Stimulated activated memory B cell treated with anti-CD40 and anti-IgM and Interleukin-4, amounts not matched to agents 10 μg/mL and 1 μg/mL and 100 μg/mL, for 72 hours (primary cell): ENCODE measurements around the gene CPEB3.
"Not testable (repeated sequence)": the region's sequence is repeated elsewhere in the genome, so short reads cannot be mapped to it uniquely, and the experiment has no call there.

ENCODE experiments used
- ATAC-seq: fragments of 150-1000 bp; cut with Tn5 transposase; 2 replicates; pipeline ENCODE4 v1.10.0; 2021
- H3K27ac Mint-ChIP-seq: one replicate; pipeline ENCODE4 v1.8.0; 2022; ENCODE audit warnings: mild to moderate bottlenecking, mixed read lengths
- H3K27me3 Mint-ChIP-seq: one replicate; pipeline ENCODE4 v1.8.0; 2022; ENCODE audit warnings: mixed read lengths
- H3K36me3 Mint-ChIP-seq: one replicate; pipeline ENCODE4 v1.8.0; 2022; ENCODE audit warnings: mixed read lengths
- H3K4me1 Mint-ChIP-seq: one replicate; pipeline ENCODE4 v1.8.0; 2022; ENCODE audit warnings: mixed read lengths
- H3K4me3 Mint-ChIP-seq: one replicate; pipeline ENCODE4 v1.8.0; 2022; ENCODE audit warnings: mild to moderate bottlenecking, moderate library complexity, mixed read lengths
- H3K9me3 Mint-ChIP-seq: one replicate; pipeline ENCODE4 v1.8.0; 2022; ENCODE audit warnings: mixed read lengths

The CPEB3 gene

GRCh38 chr10:92240289-92241157 lies 50.4 kb downstream of the CPEB3 start:
- no peaks in the 10 kb centered on the region for H3K9me3 Mint-ChIP-seq
- H3K4me1 Mint-ChIP-seq: peaks cover 54% of the 10 kb centered on the region
- H3K27me3 Mint-ChIP-seq: no peaks in the 10 kb centered on the region
- H3K4me3 Mint-ChIP-seq: peak overlapping the region; percentile 81
- peak overlapping the region; percentile 79 for H3K27ac Mint-ChIP-seq
- H3K36me3 Mint-ChIP-seq: peaks cover 10% of the 10 kb centered on the region
- peak; percentile 78 for ATAC-seq

DNA sequence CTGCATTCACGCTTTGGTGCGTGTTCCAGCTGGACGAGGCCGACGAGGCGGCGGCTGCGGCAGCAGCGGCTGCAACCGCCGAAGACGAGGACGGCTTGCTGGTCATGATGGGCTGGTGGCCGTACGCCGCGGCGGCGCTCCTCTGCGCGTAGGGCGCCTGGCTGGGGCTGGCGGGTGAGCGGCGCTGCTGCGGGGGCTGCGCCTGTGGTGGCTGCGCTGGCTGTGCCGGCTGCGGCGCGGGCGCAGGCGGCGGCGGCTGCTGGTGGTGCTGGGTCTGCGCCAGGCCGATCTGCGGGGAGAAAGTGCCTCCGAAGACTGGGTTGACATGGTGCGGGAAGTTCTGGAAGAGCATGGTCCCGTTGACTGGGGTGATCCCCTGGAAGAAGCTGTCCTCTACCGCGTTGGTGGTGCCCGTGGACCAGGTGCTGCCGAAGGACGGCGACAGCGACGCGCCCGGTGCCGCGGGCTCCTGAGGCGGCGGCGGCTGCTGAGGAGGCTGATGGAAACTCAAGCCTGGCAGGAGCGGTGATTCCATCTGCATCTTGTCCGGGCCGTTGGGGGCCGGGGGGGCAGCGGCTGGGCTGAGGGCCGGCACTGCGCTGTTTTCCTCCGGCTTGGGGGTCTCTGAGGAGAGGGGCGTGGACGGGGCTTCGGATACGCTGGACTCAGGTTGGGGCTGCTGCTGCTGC lies 51.1 kb downstream of the CPEB3 start:
- peak; percentile 81 for ATAC-seq
- peak overlapping the region; percentile 81 for H3K4me3 Mint-ChIP-seq
- H3K27ac Mint-ChIP-seq: peak overlapping the region; percentile 79
- H3K4me1 Mint-ChIP-seq: peaks cover 50% of the 10 kb centered on the region
- no peaks in the 10 kb centered on the region for H3K27me3 Mint-ChIP-seq
- H3K9me3 Mint-ChIP-seq: no peaks in the 10 kb centered on the region
- peaks cover 10% of the 10 kb centered on the region for H3K36me3 Mint-ChIP-seq

DNA sequence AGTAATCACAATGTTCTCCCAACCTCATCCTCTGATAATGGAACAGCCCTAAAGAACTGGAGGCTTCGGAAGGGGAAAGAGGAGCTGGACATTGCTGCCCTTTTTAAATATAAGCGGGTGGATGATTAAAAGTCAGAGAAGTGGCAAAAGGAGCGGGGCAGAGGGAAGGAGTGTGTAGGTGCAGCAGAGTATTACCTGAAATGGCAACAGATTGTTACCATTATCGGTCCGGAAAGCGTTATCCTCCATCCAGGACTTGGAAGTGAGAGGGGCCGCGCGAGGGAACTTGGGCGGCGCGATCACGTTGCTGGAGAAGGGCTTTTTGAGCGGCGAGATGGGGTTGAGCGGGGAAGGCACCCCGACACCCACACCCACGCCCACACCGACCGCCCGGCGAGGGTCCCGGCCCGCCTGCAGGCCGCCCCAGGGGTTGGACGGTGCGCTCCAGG lies 51.7 kb downstream of the CPEB3 start:
- peaks cover 10% of the 10 kb centered on the region for H3K36me3 Mint-ChIP-seq
- peak overlapping the region; percentile 81 for H3K4me3 Mint-ChIP-seq
- no peaks in the 10 kb centered on the region for H3K27me3 Mint-ChIP-seq
- peaks cover 50% of the 10 kb centered on the region for H3K4me1 Mint-ChIP-seq
- H3K27ac Mint-ChIP-seq: peak overlapping the region; percentile 79
- no peak for ATAC-seq
- no peaks in the 10 kb centered on the region for H3K9me3 Mint-ChIP-seq

DNA sequence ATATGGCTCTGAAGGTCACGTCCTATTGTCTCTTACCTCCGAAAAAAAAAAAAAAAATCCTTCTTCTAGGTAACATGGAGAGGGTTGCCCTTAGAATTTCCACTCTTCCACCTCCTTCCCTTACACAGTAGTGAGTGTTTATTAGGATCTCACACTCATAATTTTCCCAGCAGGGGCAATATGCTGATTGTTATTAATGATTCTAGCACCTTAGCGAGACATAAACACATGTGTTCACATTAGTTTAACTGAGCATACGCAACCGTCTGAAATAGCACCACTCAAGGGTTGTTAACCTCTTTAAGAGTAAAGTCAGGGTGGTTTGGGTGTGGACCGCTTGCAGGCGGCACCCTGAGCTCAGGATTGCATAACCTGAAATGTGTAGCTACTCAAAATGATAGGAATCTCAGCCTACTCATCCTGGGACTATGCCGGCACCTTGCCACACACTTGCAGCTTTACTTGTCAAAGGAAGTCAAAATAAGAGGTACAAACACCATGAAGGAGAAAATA lies 52.2 kb downstream of the CPEB3 start:
- H3K4me1 Mint-ChIP-seq: peaks cover 49% of the 10 kb centered on the region
- H3K27ac Mint-ChIP-seq: peak overlapping the region; percentile 79
- peak overlapping the region; percentile 81 for H3K4me3 Mint-ChIP-seq
- no peaks in the 10 kb centered on the region for H3K27me3 Mint-ChIP-seq
- ATAC-seq: no peak
- H3K9me3 Mint-ChIP-seq: no peaks in the 10 kb centered on the region
- H3K36me3 Mint-ChIP-seq: peaks cover 10% of the 10 kb centered on the region

- Mint-ChIP-seq H3K27ac (no peak overlapping the region), H3K36me3 (peaks cover 10% of the 10 kb centered on the region), H3K9me3 (no peaks in the 10 kb centered on the region), H3K4me3 (no peak overlapping the region), H3K4me1 (peaks cover 44% of the 10 kb centered on the region), H3K27me3 (no peaks in the 10 kb centered on the region)
- no peak for ATAC-seq
Observed at GRCh38 chr10:92238054-92238585, 52.8 kb downstream of the CPEB3 start.

GRCh38 chr10:92231196-92231595 lies 59.7 kb downstream of the CPEB3 start:
- Mint-ChIP-seq H3K27ac (no peak overlapping the region), H3K27me3 (no peaks in the 10 kb centered on the region), H3K9me3 (no peaks in the 10 kb centered on the region), H3K4me3 (no peak overlapping the region), H3K36me3 (peaks cover 18% of the 10 kb centered on the region), H3K4me1 (peaks cover 12% of the 10 kb centered on the region)
- no peak for ATAC-seq

GRCh38 chr10:92222603-92223262 lies 68.1 kb downstream of the CPEB3 start:
- no peak overlapping the region for H3K4me3 Mint-ChIP-seq
- no peaks in the 10 kb centered on the region for H3K4me1 Mint-ChIP-seq
- ATAC-seq: no peak
- H3K9me3 Mint-ChIP-seq: no peaks in the 10 kb centered on the region
- H3K27ac Mint-ChIP-seq: no peak overlapping the region
- H3K27me3 Mint-ChIP-seq: no peaks in the 10 kb centered on the region
- peaks cover 25% of the 10 kb centered on the region for H3K36me3 Mint-ChIP-seq

DNA sequence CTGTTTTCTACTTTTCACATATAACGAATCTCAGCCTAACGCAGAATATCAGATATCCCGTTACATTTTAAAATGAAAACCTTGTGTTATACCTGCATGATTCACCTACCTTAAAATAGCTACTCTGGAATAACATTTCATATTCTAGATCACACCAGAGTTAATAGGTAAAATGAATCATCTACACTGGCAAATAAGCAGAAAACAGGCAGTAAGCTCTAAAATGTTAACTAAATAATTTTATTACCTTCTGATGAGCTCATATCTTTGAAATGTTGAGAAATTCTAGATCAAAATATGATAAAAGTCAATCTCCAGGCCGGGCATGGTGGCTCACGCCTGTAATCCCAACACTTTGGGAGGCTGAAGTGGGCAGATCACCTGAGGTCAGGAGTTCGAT lies 71.3 kb downstream of the CPEB3 start:
- no peak overlapping the region for H3K27ac Mint-ChIP-seq
- peaks cover 17% of the 10 kb centered on the region for H3K36me3 Mint-ChIP-seq
- no peaks in the 10 kb centered on the region for H3K27me3 Mint-ChIP-seq

DNA sequence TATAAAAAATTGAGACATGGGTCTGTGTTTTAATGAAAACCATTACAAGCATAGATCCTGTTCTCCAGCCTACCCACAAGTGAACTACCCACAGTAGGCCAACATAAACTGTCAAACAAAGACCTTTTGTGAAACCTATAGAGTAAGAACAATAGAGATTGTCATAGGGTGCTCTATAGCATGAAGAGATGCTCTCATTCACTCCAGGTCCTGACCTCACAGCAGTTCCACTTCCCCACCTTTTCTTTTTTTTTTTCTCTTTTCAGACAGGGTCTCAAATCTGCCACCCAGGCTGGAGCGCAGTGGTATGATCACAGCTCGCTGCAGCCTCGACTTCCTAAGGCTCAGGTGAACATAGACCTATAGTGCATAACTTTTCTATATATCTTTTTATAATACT lies 72.3 kb downstream of the CPEB3 start:
- peaks cover 5% of the 10 kb centered on the region for H3K4me1 Mint-ChIP-seq
- H3K27ac Mint-ChIP-seq: no peak overlapping the region
- ATAC-seq: no peak
- no peaks in the 10 kb centered on the region for H3K27me3 Mint-ChIP-seq
- H3K36me3 Mint-ChIP-seq: peaks cover 11% of the 10 kb centered on the region
- no peaks in the 10 kb centered on the region for H3K9me3 Mint-ChIP-seq
- no peak overlapping the region for H3K4me3 Mint-ChIP-seq

More for the DNA sequence above, 71.3 kb downstream of the CPEB3 start:
- ATAC-seq: no peak
- Mint-ChIP-seq H3K9me3 (no peaks in the 10 kb centered on the region), H3K4me3 (no peak overlapping the region), H3K4me1 (no peaks in the 10 kb centered on the region)

DNA sequence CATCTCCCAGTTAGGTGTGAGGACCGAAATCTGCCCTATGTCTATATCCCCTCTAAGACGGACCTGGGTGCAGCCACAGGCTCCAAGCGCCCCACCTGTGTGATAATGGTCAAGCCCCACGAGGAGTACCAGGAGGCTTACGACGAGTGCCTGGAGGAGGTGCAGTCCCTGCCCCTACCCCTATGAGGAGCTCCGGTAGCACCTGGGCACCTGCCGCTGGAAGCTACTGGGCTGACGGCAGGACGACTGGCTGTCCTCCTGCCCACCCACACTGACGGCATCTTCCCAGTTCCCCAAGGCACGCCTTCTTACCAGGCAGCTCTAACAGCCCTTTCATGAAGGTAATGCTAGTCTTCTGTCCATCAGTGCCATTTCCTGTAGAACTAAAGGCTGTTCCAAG lies 74.3 kb downstream of the CPEB3 start:
- not testable (repeated sequence) for H3K4me1 Mint-ChIP-seq, H3K9me3 Mint-ChIP-seq, H3K27me3 Mint-ChIP-seq, ATAC-seq, H3K4me3 Mint-ChIP-seq, H3K36me3 Mint-ChIP-seq, H3K27ac Mint-ChIP-seq

- H3K27me3 Mint-ChIP-seq, H3K4me3 Mint-ChIP-seq, H3K27ac Mint-ChIP-seq, H3K9me3 Mint-ChIP-seq, ATAC-seq, H3K4me1 Mint-ChIP-seq, H3K36me3 Mint-ChIP-seq: not testable (repeated sequence)
Observed at GRCh38 chr10:92215222-92215621, 75.7 kb downstream of the CPEB3 start.

DNA sequence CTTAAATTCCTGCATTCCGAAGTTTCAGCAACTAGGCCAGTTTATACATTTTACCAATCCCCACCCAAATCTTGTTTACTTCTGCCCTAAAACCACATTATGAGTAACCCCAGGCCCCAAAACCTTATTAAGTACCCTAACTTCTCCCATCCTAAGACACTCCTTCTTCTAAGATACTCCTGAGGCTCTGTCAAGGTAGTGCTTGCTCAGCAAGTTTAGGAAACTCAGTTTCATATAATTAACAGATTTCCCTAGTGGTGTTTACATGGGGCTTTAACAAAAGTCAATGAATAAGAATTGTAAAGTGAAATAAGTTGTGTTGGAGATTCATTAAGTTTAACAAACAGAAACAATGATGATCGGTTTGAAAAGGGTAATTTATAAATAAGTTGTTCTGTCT lies 77.8 kb downstream of the CPEB3 start:
- Mint-ChIP-seq H3K4me1 (peaks cover 5% of the 10 kb centered on the region), H3K4me3 (no peak overlapping the region), H3K36me3 (no peaks in the 10 kb centered on the region), H3K9me3 (no peaks in the 10 kb centered on the region), H3K27ac (no peak overlapping the region), H3K27me3 (no peaks in the 10 kb centered on the region)
- ATAC-seq: no peak

DNA sequence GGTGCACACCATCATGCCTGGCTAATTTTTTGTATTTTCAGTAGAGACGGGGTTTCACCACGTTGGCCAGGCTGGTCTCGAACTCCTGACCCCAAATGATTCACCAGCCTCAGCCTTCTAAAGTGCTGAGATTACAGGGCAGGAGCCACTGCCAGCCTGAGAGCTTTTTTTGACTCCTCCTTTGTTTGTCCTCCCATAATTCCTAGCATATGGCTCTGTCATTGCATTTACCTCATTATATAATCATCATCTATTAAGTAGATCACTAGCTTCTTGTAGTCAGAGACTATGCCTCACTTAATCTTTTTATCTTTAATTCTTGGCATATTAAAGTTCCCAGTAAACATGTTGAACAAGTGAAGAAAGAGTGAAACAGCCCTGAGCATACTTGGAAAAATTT lies 82.1 kb downstream of the CPEB3 start:
- H3K9me3 Mint-ChIP-seq: no peaks in the 10 kb centered on the region
- no peaks in the 10 kb centered on the region for H3K27me3 Mint-ChIP-seq
- peaks cover 2% of the 10 kb centered on the region for H3K4me1 Mint-ChIP-seq
- H3K4me3 Mint-ChIP-seq: no peak overlapping the region
- H3K27ac Mint-ChIP-seq: no peak overlapping the region
- ATAC-seq: no peak
- no peaks in the 10 kb centered on the region for H3K36me3 Mint-ChIP-seq

- Mint-ChIP-seq H3K4me3 (no peak overlapping the region), H3K9me3 (no peaks in the 10 kb centered on the region), H3K27ac (no peak overlapping the region), H3K4me1 (no peaks in the 10 kb centered on the region), H3K27me3 (no peaks in the 10 kb centered on the region), H3K36me3 (no peaks in the 10 kb centered on the region)
- no peak for ATAC-seq
Observed at GRCh38 chr10:92208157-92208720, 82.6 kb downstream of the CPEB3 start.

DNA sequence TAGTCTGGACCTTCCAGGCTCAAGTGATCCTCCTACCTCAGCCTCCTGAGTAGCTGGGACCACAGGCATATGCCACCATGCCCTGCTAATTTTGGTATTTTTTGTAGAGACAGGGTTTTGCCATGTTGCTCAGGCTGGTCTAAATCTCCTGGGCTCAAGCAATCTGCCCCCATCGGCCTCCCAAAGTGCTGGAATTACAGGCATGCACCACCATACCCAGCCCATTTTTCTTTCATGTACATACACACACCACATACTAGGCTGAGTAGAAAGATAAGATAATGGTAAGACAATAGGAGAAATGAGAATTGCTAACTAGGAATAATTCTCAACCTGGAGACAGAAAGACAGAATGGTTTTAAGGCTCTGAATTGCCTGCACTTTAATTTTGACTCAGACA lies 83.8 kb downstream of the CPEB3 start:
- no peak overlapping the region for H3K4me3 Mint-ChIP-seq
- no peak overlapping the region for H3K27ac Mint-ChIP-seq
- no peak for ATAC-seq
- H3K27me3 Mint-ChIP-seq: no peaks in the 10 kb centered on the region
- no peaks in the 10 kb centered on the region for H3K4me1 Mint-ChIP-seq
- H3K36me3 Mint-ChIP-seq: no peaks in the 10 kb centered on the region
- no peaks in the 10 kb centered on the region for H3K9me3 Mint-ChIP-seq
